GM08714 (cell line): ENCODE data around the gene KCNH6.

Experiments
- H3K4me3 ChIP-seq: fragments of 200-500 bp; sonication (Bioruptor generic); 2 replicates; pipeline ENCODE4 v1.5.1; 2014; ENCODE audit warnings: mild to moderate bottlenecking, low read length, inconsistent platforms
- ZNF274 ChIP-seq: IDR thresholded peaks from 2 replicates; pipeline ENCODE4 v1.6.1; 2012; ENCODE audit warnings: mild to moderate bottlenecking, low read depth, low read length

KCNH6 gene

DNA sequence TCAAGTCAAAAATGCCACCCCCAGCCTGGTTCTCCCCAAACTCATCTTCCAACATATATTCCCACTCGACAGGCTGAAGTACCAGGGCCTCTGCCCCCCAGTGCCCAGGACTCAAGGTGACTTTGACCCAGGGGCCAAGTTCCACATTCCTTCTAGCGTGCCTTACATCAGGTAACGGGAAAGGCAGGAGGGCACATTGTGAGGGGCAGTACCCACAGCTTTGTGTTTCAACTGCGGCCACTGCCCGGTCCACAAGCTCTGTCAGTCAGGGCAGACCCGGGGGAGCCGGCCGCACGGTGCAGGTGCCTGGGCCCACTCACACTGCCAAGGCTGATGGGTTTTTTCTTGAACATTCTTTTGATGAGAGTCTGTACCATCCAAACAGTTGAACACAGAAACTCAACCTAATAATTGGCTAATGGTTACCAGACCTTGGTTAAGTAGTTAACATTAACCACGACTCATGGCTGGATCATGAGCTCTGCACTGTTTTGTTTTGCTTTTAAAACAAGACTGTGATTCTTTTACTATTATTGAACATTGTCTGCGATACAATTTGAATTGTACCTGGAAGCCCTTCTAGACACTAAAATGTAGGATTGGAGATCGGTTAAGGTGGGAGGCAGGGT lies 28.7 kb upstream of the KCNH6 start:
- no peak for TF ChIP-seq ZNF274
- H3K4me3 ChIP-seq: no peak overlapping the region

DNA sequence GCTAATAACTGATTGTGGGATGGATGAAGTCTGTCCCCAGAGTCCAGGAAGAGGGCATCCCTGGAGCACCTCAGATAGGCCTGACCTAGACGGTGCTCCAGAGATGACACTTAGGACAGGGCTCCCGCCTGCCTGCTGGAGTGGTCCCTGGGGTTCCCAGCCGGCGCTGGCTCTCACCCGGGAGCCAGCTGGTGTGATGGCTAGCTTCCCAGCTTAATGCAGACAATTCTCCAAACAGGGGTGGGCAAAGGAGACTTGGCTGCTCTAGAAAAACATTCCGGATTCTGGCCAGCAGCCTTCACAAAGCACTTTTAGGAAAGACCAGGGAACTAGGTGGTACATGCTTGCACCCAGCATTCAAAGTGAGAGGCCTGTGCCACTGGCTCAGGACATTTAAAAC lies 27.7 kb upstream of the KCNH6 start:
- H3K4me3 ChIP-seq: no peak overlapping the region
- TF ChIP-seq ZNF274: no peak

DNA sequence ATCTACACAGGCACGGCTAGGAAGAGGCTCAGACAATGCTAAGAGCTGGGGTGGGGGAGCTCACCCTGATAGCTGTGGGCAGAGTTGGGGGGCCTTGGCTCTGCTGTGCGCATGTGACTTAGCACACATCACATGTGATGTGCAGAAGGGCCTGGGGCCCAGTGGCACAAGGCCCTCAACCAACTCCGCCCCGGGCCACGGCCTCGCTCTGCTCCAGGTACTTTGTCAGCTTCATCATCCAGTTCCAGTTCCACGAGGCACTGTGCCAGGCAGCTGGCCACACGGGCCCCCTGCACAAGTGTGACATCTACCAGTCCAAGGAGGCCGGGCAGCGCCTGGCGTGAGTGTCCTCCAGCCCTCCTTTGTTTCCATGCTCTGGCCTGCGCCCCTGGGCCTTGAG lies 27.0 kb upstream of the KCNH6 start:
- no peak overlapping the region for H3K4me3 ChIP-seq
- TF ChIP-seq ZNF274: no peak

DNA sequence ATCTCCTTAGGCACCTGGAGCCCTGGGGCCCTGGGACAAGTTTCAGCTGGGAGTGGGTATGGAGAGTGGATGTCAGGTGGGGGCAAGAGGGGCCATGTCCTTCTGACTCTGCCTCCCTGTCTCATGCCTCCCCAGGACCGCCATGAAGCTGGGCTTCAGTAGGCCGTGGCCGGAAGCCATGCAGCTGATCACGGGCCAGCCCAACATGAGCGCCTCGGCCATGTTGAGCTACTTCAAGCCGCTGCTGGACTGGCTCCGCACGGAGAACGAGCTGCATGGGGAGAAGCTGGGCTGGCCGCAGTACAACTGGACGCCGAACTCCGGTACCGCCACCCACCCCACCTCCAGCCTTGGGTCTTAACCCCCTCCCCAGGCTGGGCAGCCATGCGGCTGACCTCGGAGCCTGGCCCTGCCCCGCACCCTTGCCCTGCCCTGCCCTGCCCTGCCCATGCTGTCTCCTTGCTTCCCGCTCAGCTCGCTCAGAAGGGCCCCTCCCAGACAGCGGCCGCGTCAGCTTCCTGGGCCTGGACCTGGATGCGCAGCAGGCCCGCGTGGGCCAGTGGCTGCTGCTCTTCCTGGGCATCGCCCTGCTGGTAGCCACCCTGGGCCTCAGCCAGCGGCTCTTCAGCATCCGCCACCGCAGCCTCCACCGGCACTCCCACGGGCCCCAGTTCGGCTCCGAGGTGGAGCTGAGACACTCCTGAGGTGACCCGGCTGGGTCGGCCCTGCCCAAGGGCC lies 26.3 kb upstream of the KCNH6 start:
- no peak overlapping the region for H3K4me3 ChIP-seq
- TF ChIP-seq ZNF274: no peak

DNA sequence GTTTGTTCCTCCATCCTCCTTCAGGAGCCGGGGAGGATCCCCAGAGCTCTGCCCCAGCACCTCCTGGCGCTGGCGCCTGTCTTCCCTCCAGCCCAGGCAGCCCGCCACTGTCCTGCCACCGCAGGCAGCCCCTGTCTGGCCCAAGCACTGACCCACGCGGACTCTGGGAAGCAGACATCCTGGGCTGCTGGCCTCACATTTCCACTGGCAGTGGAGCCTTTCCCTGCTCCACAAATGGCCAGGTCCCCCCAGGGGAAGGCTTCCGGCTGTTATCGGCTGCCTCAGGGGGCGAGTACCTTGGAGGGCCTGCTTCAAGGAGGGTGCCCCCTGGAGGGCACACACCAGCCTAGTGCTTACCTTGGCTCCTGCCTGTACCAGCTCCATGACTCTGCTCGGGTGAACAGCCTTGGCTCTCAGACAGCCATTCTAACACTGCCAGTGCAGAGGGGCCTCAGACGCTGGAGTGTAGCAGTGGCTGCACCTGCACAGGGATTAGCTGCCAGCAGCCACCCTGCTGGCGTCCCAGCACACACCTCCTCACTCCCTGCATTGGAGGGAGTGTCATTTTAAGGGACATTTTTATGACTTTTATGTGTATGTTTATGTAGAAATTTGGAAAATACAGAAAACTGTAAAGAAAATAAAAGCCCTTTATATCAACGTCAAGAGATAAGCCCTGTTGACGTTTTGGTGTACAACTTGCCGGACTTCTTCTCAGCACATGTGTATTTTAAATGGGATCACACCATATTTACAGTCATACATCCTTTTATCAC lies 25.3 kb upstream of the KCNH6 start:
- TF ChIP-seq ZNF274: no peak

DNA sequence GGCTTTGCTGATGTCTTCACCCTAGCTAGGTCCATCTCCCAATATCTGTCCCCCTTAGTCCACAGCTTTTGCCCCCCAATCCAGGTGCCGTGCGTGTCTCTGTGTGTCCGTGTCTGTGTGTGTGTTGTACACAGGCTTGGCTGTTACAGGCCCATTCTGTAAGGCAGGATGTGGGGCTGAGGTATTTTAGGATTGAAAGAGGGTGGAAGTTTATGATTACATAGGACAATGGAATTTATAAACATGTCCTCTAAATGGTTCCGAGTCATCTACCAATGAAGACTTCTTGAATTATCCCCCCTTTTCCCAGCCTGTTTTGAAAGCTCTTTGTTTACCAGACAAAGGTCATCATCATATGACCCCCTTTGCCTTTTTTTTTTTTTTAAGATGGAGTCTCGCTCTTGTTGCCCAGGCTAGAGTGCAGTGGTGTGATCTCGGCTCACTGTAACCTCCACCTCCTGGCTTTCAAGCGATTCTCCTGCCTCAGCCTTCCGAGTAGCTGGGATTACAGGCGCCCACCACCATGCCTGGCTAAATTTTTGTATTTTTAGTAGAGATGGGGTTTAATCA lies 24.4 kb upstream of the KCNH6 start:
- no peak overlapping the region for H3K4me3 ChIP-seq
- no peak for TF ChIP-seq ZNF274

More for the DNA sequence above, 25.3 kb upstream of the KCNH6 start:
- H3K4me3 ChIP-seq: no peak overlapping the region

DNA sequence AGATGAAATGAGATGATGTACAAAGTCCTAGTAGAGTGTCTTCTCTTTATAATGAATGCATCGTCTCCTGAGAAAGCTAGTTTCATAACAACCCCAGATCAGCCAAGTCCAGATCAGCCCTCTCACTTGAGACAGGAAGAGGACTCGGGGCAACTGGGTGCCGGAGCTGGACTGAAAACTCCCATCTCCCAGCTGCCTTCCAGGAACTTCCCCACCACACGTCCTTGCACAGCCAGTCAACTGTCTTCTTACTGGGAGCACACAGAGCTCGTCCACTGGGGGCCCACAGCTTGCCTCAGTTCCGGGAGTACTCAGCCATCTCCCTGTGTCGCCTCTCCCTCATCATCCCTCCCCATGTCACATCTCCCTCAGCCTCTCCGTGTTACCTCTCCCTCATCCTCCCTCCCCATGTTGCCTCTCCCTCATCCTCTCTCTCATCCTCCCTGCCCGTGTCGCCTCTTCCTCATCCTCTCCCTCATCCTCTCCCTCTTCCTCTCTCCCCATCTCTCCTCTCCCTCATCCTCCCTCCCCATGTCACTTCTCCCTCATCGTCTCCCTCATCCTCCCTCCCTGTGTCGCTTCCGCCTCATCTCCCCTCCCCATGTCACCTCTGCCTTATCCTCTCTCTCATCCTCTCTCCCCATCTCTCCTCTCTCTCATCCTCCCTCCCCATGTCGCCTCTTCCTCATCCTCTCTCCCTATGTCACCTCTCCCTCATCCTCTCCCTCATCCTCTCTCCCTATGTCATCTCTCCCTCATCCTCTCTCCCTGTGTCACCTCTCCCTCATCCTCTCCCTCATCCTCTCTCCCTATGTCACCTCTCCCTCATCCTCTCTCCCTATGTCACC lies 22.4 kb upstream of the KCNH6 start:
- TF ChIP-seq ZNF274: no peak
- no peak overlapping the region for H3K4me3 ChIP-seq

DNA sequence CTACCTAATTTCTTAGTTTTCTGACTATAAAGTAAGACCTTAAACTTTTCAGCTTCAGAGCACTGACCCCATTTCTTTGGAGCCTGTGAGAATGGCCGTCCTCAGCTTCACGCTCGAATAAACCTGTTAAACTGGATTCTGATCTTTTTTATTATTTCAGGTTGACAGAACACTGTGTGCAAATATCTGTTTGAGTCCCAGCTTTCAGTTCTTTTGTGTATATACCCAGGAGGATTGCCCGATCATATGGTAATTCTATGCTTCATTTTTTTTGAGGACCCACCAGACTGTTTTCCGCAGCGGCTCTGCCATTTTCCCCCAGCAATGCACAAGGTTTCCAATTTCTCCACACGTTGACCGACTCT lies 19.8 kb upstream of the KCNH6 start:
- no peak overlapping the region for H3K4me3 ChIP-seq
- no peak for TF ChIP-seq ZNF274

DNA sequence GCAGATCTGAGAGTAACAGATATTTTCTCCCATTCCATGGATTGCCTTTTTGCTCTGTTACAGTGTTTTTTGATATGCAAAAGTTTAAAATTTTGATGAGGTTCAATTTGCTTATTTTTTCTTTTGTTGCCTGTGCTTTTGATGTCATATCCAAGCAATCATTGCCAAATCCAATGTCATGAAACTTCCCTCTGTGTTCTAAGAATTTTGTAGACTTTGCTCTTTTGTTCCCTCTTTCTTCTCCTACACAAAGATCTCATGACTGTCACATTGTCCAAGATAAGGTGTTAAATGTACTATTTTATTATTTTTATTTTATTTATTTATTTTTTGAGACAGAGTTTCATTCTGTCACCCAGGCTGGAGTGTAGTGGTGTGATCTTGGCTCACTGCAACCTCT lies 18.9 kb upstream of the KCNH6 start:
- TF ChIP-seq ZNF274: no peak
- no peak overlapping the region for H3K4me3 ChIP-seq

DNA sequence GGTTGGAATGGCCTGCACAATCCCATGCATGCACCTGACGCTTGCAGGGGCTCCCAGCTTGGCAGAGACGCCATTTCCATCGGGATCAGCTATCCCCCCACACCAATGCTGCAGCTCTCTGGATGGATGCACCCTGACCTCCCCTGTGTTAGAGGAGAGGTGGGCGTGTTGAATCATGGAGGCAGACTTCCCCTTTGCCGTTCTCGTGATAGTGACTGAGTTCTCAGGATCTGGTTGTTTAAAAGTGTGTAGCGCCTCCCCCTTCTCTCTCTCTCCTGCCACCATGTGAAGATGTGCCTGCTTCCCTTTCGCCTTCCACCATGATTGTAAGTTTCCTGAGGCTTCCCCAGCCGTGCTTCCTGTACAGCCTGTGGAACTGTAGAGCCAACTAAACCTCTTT lies 17.8 kb upstream of the KCNH6 start:
- H3K4me3 ChIP-seq: no peak overlapping the region
- no peak for TF ChIP-seq ZNF274

DNA sequence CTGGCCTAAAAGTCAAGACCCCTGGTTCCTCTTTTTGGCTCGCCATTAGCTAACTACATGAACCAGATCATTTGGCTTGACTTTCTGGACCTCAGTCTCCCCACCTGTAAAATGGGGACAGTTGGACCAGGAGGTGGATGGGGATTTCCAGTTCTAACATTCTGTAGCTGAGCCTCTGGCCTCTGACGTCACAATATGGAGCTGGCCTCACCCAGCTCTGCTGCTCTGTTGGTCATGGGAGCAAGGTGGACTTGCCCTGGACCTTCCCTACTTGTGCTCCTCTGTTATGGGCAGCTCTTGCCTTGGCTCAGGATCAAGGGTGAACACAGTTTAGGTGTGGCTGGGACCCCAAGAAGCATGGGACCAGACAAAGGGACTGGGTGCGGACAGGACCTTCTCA lies 16.5 kb upstream of the KCNH6 start:
- TF ChIP-seq ZNF274: no peak

DNA sequence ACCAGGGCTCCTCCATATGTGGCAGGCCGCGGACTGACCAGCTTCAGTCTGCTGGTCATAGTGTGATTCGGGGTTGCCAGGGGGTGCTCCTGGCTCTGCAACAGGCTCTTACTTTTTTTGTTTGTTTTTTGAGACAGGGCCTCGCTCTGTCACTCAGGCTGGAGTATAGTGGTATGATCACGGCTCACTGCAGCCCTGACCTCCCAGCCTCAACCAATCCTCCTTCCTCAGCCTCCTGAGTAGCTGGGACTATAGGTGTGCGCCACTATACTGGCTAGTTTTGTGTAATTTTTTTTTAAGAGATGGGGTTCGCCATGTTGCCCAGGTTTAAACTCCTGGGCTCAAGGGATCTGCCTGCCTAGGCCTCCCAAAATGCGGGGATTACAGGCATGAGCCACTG lies 11.8 kb upstream of the KCNH6 start:
- no peak for TF ChIP-seq ZNF274

More for the DNA sequence above, 16.5 kb upstream of the KCNH6 start:
- no peak overlapping the region for H3K4me3 ChIP-seq

DNA sequence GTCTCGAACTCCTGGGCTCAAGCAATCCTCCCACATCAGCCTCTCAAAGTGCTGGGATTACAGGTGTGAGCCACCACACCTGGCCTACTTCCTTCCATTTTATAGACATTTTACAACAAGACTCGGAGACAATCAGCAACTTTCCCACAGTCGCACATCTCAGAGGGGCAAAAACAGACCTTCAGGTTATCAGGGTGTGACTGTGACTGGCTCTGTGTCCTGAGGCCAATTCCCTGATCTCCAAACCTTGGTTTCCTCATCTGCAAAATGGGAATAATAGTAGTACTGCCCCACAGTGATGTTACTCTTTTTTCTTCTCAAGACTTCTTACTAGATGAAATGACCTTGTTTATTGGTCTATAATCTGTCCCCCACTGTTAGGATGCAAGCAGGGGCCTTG lies 10.8 kb upstream of the KCNH6 start:
- TF ChIP-seq ZNF274: no peak

More for the DNA sequence above, 11.8 kb upstream of the KCNH6 start:
- no peak overlapping the region for H3K4me3 ChIP-seq

DNA sequence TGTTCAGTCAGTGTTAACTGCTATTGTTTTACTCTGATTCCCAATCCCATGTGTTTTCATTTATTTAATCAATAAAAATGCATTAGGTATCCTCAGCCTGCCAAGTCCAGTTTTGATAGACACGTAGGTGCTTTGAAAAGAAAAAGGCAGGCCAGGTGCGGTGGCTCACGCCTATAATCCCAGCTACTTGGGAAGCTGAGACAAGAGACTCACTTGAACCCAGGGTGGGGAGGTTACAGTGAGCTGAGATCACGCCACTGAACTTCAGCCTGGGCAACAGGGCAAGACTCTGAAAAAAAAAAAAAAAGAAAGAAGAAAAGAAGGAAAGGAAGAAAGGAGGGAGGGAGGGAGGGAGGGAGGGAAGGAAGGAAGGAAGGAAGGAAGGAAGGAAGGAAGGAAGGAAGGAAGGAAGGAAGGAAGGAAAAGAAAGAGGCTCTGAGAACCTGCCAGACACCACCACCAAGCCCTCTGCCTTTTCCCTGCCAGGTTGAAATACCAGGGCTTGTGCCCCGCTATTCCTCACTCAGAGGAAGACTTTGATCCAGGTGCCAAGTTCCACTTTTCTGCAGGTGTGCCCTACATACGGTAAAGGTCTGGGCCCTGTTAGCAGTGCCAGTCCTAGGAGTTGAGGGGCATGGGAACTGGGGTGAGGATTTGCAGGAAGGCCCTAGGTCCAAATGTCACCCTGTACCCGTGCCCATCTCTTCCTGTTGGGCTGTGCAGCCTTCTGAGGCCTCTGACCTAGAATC lies 10.1 kb upstream of the KCNH6 start:
- no peak overlapping the region for H3K4me3 ChIP-seq
- no peak for TF ChIP-seq ZNF274

More for the DNA sequence above, 10.8 kb upstream of the KCNH6 start:
- H3K4me3 ChIP-seq: no peak overlapping the region
